H1 (cell line): Measurements from ENCODE around the gene SLC1A7. TPM values are rescaled to one million over a fixed set of nuclear protein-coding genes. Genes with fewer than 3 reads are reported as not detected.

Experiments
- CTCF ChIA-PET: fragments of 300-600 bp; sonication (Branson Sonifier 250); formaldehyde crosslinking; loops from one replicate; lab custom pipeline; 2021; ENCODE audit not compliant: partially characterized antibody; lab: Charles Lee
- POLR2A ChIA-PET: fragments of 300-600 bp; sonication (Branson Sonifier 250); formaldehyde crosslinking; loops from one replicate; lab custom pipeline; 2021; ENCODE audit warnings: inconsistent platforms; ENCODE audit not compliant: partially characterized antibody; lab: Charles Lee
- DNase-seq, 2 experiments: peaks; one replicate each; pipeline versions ENCODE4 v3.0.0 to v3.0.0-alpha.2; 2010 to 2022; ENCODE audit warnings: low spot score in 2 of 2, low read depth in 1 of 2, mixed read lengths in 1 of 2
- FAIRE-seq: peaks from 2 replicates; lab custom pipeline; 2011; peaks lifted over from hg19 to GRCh38; lab: Jason Lieb, UNC
- H2AFZ ChIP-seq: 2 replicates; pipeline ENCODE4 v1.8.1; 2012; ENCODE audit warnings: low read length, inconsistent platforms
- H2AK5ac ChIP-seq: 2 replicates; pipeline ENCODE4 v1.6.1; 2013; ENCODE audit warnings: low read depth, low read length
- H2BK120ac ChIP-seq: replicated peaks from 2 replicates; pipeline ENCODE3; 2013; ENCODE audit warnings: low read depth, low read length, inconsistent platforms
- H2BK12ac ChIP-seq: 2 replicates; pipeline ENCODE4 v1.6.1; 2013; ENCODE audit warnings: low read depth, low read length
- H2BK15ac ChIP-seq: 2 replicates; pipeline ENCODE4 v1.6.1; 2013; ENCODE audit warnings: low read length
- H2BK20ac ChIP-seq: 2 replicates; pipeline ENCODE4 v1.6.1; 2013; ENCODE audit warnings: low read length
- H2BK5ac ChIP-seq: 2 replicates; pipeline ENCODE4 v1.6.1; 2013; ENCODE audit warnings: low read depth, low read length
- H3K14ac ChIP-seq: 2 replicates; pipeline ENCODE4 v1.6.1; 2013; ENCODE audit warnings: inconsistent platforms; ENCODE audit not compliant: insufficient read length
- H3K18ac ChIP-seq: 2 replicates; pipeline ENCODE4 v1.6.1; 2013; ENCODE audit warnings: low read length; ENCODE audit errors: extremely low read depth
- H3K23ac ChIP-seq: 2 replicates; pipeline ENCODE4 v1.6.1; 2013; ENCODE audit warnings: inconsistent platforms; ENCODE audit not compliant: insufficient read length
- H3K23me2 ChIP-seq: 2 replicates; pipeline ENCODE4 v1.6.1; 2013; ENCODE audit warnings: low read depth, low read length
- H3K27ac ChIP-seq: 2 replicates; pipeline ENCODE4 v1.6.1; 2011; ENCODE audit warnings: low read depth, low read length, inconsistent platforms
- H3K27me3 ChIP-seq, 4 experiments: replicated peaks in 1 of 4; 1 replicate in 1 of 4; 2 replicates in 3 of 4; pipeline versions ENCODE4 v1.6.1 to v1.8.1; 2011 to 2013; ENCODE audit warnings: low read length in 3 of 4, mild to moderate bottlenecking in 3 of 4, inconsistent platforms in 2 of 4, mixed read lengths in 2 of 4, moderate library complexity in 1 of 4; ENCODE audit not compliant: control insufficient read depth in 3 of 4, insufficient read depth in 3 of 4; ENCODE audit errors: extremely low read depth in 1 of 4
- H3K36me3 ChIP-seq, 4 experiments: 2 replicates each; pipeline versions ENCODE4 v1.6.1 to v1.8.1; 2011 to 2013; ENCODE audit warnings: mild to moderate bottlenecking in 4 of 4, low read length in 3 of 4, moderate library complexity in 2 of 4, control low read depth in 1 of 4, inconsistent platforms in 1 of 4; ENCODE audit not compliant: insufficient read depth in 4 of 4, control insufficient read depth in 2 of 4
- H3K4ac ChIP-seq: replicated peaks from 2 replicates; pipeline ENCODE3; 2013; ENCODE audit warnings: low read length, low read depth, mixed read lengths, inconsistent platforms; ENCODE audit not compliant: insufficient read length
- H3K4me1 ChIP-seq, 4 experiments: replicated peaks in 1 of 4; 1 replicate in 1 of 4; 2 replicates in 3 of 4; pipeline versions ENCODE4 v1.6.1 to v1.8.1; 2011 to 2013; ENCODE audit warnings: low read length in 3 of 4, inconsistent platforms in 2 of 4, mixed read lengths in 1 of 4; ENCODE audit not compliant: insufficient read depth in 4 of 4, control insufficient read depth in 3 of 4
- H3K4me2 ChIP-seq, 2 experiments: 2 replicates each; pipeline versions ENCODE4 v1.6.1 to v1.8.1; 2011 to 2013; ENCODE audit warnings: low read depth in 2 of 2, low read length in 2 of 2, control low read depth in 1 of 2, inconsistent platforms in 1 of 2, mild to moderate bottlenecking in 1 of 2; ENCODE audit not compliant: insufficient read depth in 1 of 2
- H3K4me3 ChIP-seq, 4 experiments: fragments of 200-600, 300-600 bp in 1 of 4; sonication (generic), shearing (Covaris generic), sonication (Bioruptor Twin) in 1 of 4; 2 replicates each; pipeline versions ENCODE4 v1.5.1 to v1.8.1; 2011 to 2016; ENCODE audit warnings: low read length in 4 of 4, low read depth in 3 of 4, control low read depth in 2 of 4, inconsistent platforms in 2 of 4, mild to moderate bottlenecking in 2 of 4, mixed read lengths in 1 of 4, moderate library complexity in 1 of 4; ENCODE audit not compliant: insufficient read depth in 2 of 4; ENCODE audit errors: extremely low read depth in 1 of 4
- H3K56ac ChIP-seq: replicated peaks from 2 replicates; pipeline ENCODE3; 2013; ENCODE audit warnings: low read depth, mild to moderate bottlenecking, mixed read lengths, low read length, inconsistent platforms; ENCODE audit not compliant: insufficient read length
- H3K79me1 ChIP-seq: 2 replicates; pipeline ENCODE4 v1.6.1; 2013; ENCODE audit warnings: low read depth, low read length, control low read depth
- H3K79me2 ChIP-seq, 2 experiments: 2 replicates each; pipeline versions ENCODE4 v1.6.1 to v1.8.1; 2012 to 2013; ENCODE audit warnings: low read length in 2 of 2, mild to moderate bottlenecking in 2 of 2, inconsistent platforms in 1 of 2; ENCODE audit not compliant: insufficient read depth in 2 of 2, control insufficient read depth in 1 of 2
- H3K9ac ChIP-seq, 4 experiments: replicated peaks in 1 of 4; 1 replicate in 1 of 4; 2 replicates in 3 of 4; pipeline versions ENCODE4 v1.6.1 to v1.8.1; 2011 to 2013; ENCODE audit warnings: low read depth in 3 of 4, low read length in 3 of 4, control low read depth in 2 of 4, mild to moderate bottlenecking in 2 of 4, moderate library complexity in 2 of 4, inconsistent platforms in 1 of 4; ENCODE audit errors: extremely low read depth in 1 of 4
- H3K9me3 ChIP-seq, 2 experiments: 2 replicates each; pipeline versions ENCODE4 v1.6.1 to v1.8.1; 2012 to 2013; ENCODE audit warnings: mild to moderate bottlenecking in 2 of 2, moderate library complexity in 2 of 2, control low read depth in 1 of 2, inconsistent platforms in 1 of 2, low read depth in 1 of 2, low read length in 1 of 2, mixed read lengths in 1 of 2; ENCODE audit not compliant: insufficient read depth in 2 of 2
- H4K20me1 ChIP-seq, 2 experiments: replicated peaks in 1 of 2; 2 replicates each; pipeline versions ENCODE3 to v1.8.1; 2011 to 2013; ENCODE audit warnings: inconsistent platforms in 2 of 2, low read length in 2 of 2, mild to moderate bottlenecking in 1 of 2; ENCODE audit not compliant: insufficient read depth in 2 of 2, control insufficient read depth in 1 of 2
- H4K5ac ChIP-seq: 2 replicates; pipeline ENCODE4 v1.6.1; 2013; ENCODE audit warnings: low read length, low read depth, mixed read lengths, inconsistent platforms; ENCODE audit not compliant: insufficient read length
- H4K8ac ChIP-seq: 2 replicates; pipeline ENCODE4 v1.8.0; 2013; ENCODE audit warnings: mild to moderate bottlenecking, moderate library complexity, low read length, inconsistent platforms; ENCODE audit not compliant: insufficient read depth; ENCODE audit errors: extremely low read depth
- H4K91ac ChIP-seq: replicated peaks from 2 replicates; pipeline ENCODE3; 2013; ENCODE audit warnings: low read length, mixed read lengths, inconsistent platforms; ENCODE audit not compliant: insufficient read length
- ASH2L ChIP-seq: fragments of 200-600, 300-600 bp; sonication (generic); IDR thresholded peaks from one replicate; pipeline ENCODE4 v1.7.1; 2017; ENCODE audit warnings: low read length
- CBX8 ChIP-seq: fragments of 300-800, 300-1000 bp; sonication (generic); IDR thresholded peaks from 2 replicates; pipeline ENCODE4 v1.7.1; 2016; ENCODE audit warnings: low read depth, low read length, borderline replicate concordance
- JUN ChIP-seq: IDR thresholded peaks from 2 replicates; pipeline ENCODE4 v1.6.1; 2011; ENCODE audit warnings: low read depth, mild to moderate bottlenecking, improper control_type of control experiment, low read length
- POU5F1 ChIP-seq: IDR thresholded peaks from 2 replicates; pipeline ENCODE4 v1.6.1; 2011; ENCODE audit warnings: low read depth, mild to moderate bottlenecking, low read length, moderate library complexity
- TBP ChIP-seq: IDR thresholded peaks from 2 replicates; pipeline ENCODE4 v1.6.1; 2011; ENCODE audit warnings: low read depth, low read length, improper control_type of control experiment
- WGBS, 2 experiments: shearing (Covaris generic) in 1 of 2; methylation state at CpG; one replicate each; pipeline versions ENCODE4 v1.1.6 to v1.1.7; 2013 to 2015; ENCODE audit warnings: low lambda C conversion rate in 2 of 2, mixed read lengths in 2 of 2, inconsistent platforms in 1 of 2, low coverage in 1 of 2, missing lambda C conversion rate in 1 of 2; ENCODE audit not compliant: insufficient replicate concordance in 2 of 2, insufficient coverage in 1 of 2, insufficient read length in 1 of 2; ENCODE audit errors: extremely low coverage in 1 of 2, missing lambda C conversion rate in 1 of 2; 5-methylcytosine and 5-hydroxymethylcytosine counted together
- polyA plus RNA-seq, 7 experiments: library from polyadenylated mRNA; depleted of rRNA in 3 of 7; stranded (reverse) in 5 of 7; unstranded in 2 of 7; fragments of >200 nt in 5 of 7; fragments of 200-250 nt in 2 of 7; gene quantifications; 1 replicate in 5 of 7; 2 replicates in 1 of 7; 4 replicates in 1 of 7; pipeline versions ENCODE4 v1.2.1 to v1.2.3, GENCODE V29; 2011 to 2013; ENCODE audit warnings: missing spikeins in 2 of 7, mixed read lengths in 2 of 7
- total RNA-seq: library from RNA; stranded (reverse); fragmentation: NEBNext Ultra II Directional; extraction: Animal tissue kit (Norgen Biotek cat#: 25700); gene quantifications from 2 replicates; pipeline ENCODE4 v1.2.1, GENCODE V29; 2021
- TF ChIP-seq, protein P1 (sequence below): IDR thresholded peaks from 2 replicates; pipeline ENCODE4 v1.6.1; 2012; ENCODE audit warnings: inconsistent platforms

The SLC1A7 gene
- total and polyA plus RNA-seq, 2 of the 8 experiments (the other 6 are each of a cell fraction or from before 2014, with no cell fraction given), result not detected

DNA sequence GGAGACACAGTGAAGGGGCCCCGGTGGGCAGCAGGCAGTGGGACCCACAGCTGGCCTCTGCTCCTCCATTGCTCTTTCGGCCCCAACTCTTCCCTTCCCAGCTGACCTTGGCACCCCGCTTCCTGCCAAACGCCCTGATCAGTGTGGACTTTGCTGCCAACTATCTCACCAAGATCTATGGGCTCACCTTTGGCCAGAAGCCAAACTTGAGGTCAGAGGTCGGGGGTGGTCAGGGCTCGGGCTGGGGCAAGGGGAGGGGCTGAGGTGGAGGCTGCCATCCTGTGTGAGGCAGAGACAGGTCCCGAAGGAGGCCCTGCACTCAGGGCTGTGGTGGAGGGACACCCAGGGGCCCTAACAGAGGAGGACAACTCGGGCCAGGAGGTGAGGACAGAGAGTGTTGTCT is 66.7 kb downstream of the SLC1A7 start:
- Histone ChIP-seq H3K27ac (no peak overlapping the region), H2AK5ac (no peak overlapping the region), H3K14ac (no peak overlapping the region), H4K20me1 (no peaks in the 10 kb centered on the region), H2BK15ac (no peak overlapping the region), H3K4ac (no peak overlapping the region), H4K5ac (no peak overlapping the region), H3K23me2 (peaks cover 2% of the 10 kb centered on the region; the same call in 1 of the 2 replicates), H3K36me3 (no peaks in the 10 kb centered on the region), H3K23ac (no peak overlapping the region), H3K18ac (no peak overlapping the region), H4K8ac (no peak overlapping the region), H2BK12ac (no peak overlapping the region), H3K4me1 (no peaks in the 10 kb centered on the region; a peak in 1 of 7 replicates), H2BK120ac (no peak overlapping the region), H3K56ac (no peak overlapping the region), H2BK20ac (no peak overlapping the region), H3K4me2 (no peak overlapping the region), H3K9me3 (no peaks in the 10 kb centered on the region), H3K4me3 (no peak overlapping the region), H2BK5ac (no peak overlapping the region), H4K91ac (no peak overlapping the region), H3K79me2 (no peaks in the 10 kb centered on the region), H3K79me1 (no peaks in the 10 kb centered on the region), H3K9ac (no peak overlapping the region), H2AFZ (no peak overlapping the region), H3K27me3 (no peaks in the 10 kb centered on the region)
- ChIA-PET CTCF (interaction anchor here (1.0 to 5.9 kb wide), 2 partner anchors 12 to 85 kb away, joined by 3 to 23 read pairs; no protein-coding TSS in a partner anchor), POLR2A (interaction anchor here (1.2 to 1.5 kb wide), 2 partner anchors 16 kb away, joined by 3 to 5 read pairs; no protein-coding TSS in a partner anchor)
- no peak for FAIRE-seq
- no peak for DNase-seq
- WGBS, 2 experiments, result 87% methylated on average over 8 of the region's 8 CpGs; no CpG with 5 or more reads in 1 of the 2 experiments
- no peak for TF ChIP-seq CBX8
- TF ChIP-seq JUN, result no peak
- TF ChIP-seq TBP, result no peak
- TF ChIP-seq POU5F1, result no peak
- TF ChIP-seq ASH2L, result no peak
- TF ChIP-seq, protein P1, sequence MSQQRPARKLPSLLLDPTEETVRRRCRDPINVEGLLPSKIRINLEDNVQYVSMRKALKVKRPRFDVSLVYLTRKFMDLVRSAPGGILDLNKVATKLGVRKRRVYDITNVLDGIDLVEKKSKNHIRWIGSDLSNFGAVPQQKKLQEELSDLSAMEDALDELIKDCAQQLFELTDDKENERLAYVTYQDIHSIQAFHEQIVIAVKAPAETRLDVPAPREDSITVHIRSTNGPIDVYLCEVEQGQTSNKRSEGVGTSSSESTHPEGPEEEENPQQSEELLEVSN, result no peak
